ENCODE results near the gene INPPL1. TPM values are rescaled to one million over a fixed set of nuclear protein-coding genes. Genes with fewer than 3 reads are reported as not detected.

INPPL1 gene
- total and polyA plus RNA-seq, 2 of the 13 experiments (the other 11 are each of a cell fraction or from before 2014, with no cell fraction given), result 29.1 to 66.9 TPM

- no peak for TF ChIP-seq GPN1 (CRISPR knock-in tag; IDR thresholded peaks at IDR 0.05; ENCODE audit: borderline replicate concordance)
- TF ChIP-seq MTF2 (CRISPR knock-in tag; IDR thresholded peaks at IDR 0.05; ENCODE audit: borderline replicate concordance), result no peak
- no peak for TF ChIP-seq ZNF329 (CRISPR knock-in tag; IDR thresholded peaks at IDR 0.05; ENCODE audit: low read depth)
- peak; percentile 49; the same call in 1 of the 2 replicates for TF ChIP-seq THAP11 (CRISPR knock-in tag; IDR thresholded peaks at IDR 0.05)
- TF ChIP-seq ZNF224 (CRISPR knock-in tag; IDR thresholded peaks at IDR 0.05), result 0 out of 2 replicates have a peak, but pooled peaks have one; percentile 65
- TF ChIP-seq CHD2 (IDR thresholded peaks at IDR 0.05; ENCODE audit: low read depth, low read length), result no peak
- peak; percentile 39; the same call in 1 of the 2 replicates for TF ChIP-seq DR1 (CRISPR knock-in tag; IDR thresholded peaks at IDR 0.05)
- TF ChIP-seq GMEB2 (CRISPR knock-in tag; IDR thresholded peaks at IDR 0.05; ENCODE audit: low read depth), result no peak
- TF ChIP-seq PHF21A (CRISPR knock-in tag; IDR thresholded peaks at IDR 0.05), result no peak
- no peak for TF ChIP-seq ZBTB25 (CRISPR knock-in tag; IDR thresholded peaks at IDR 0.05)
- no peak for TF ChIP-seq MAF1 (CRISPR knock-in tag; IDR thresholded peaks at IDR 0.05; ENCODE audit: borderline replicate concordance)
- no peak; the same call in 1 of the 2 replicates for TF ChIP-seq ZNF350 (CRISPR knock-in tag; IDR thresholded peaks at IDR 0.05; ENCODE audit: borderline replicate concordance, low read depth)
- no peak for TF ChIP-seq PCBP2 (optimal IDR thresholded peaks at IDR 0.05; ENCODE audit: low read depth, low read length, poor library complexity, severe bottlenecking)
- TF ChIP-seq ZGPAT (CRISPR knock-in tag; IDR thresholded peaks at IDR 0.05), result no peak
- TF ChIP-seq, protein P1, sequence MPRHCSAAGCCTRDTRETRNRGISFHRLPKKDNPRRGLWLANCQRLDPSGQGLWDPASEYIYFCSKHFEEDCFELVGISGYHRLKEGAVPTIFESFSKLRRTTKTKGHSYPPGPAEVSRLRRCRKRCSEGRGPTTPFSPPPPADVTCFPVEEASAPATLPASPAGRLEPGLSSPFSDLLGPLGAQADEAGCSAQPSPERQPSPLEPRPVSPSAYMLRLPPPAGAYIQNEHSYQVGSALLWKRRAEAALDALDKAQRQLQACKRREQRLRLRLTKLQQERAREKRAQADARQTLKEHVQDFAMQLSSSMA (CRISPR knock-in tag; IDR thresholded peaks at IDR 0.05), result no peak
- no peak for TF ChIP-seq ZNF879 (CRISPR knock-in tag; IDR thresholded peaks at IDR 0.05)
- TF ChIP-seq ZNF20 (CRISPR knock-in tag; IDR thresholded peaks at IDR 0.05), result no peak
- TF ChIP-seq, protein P2, sequence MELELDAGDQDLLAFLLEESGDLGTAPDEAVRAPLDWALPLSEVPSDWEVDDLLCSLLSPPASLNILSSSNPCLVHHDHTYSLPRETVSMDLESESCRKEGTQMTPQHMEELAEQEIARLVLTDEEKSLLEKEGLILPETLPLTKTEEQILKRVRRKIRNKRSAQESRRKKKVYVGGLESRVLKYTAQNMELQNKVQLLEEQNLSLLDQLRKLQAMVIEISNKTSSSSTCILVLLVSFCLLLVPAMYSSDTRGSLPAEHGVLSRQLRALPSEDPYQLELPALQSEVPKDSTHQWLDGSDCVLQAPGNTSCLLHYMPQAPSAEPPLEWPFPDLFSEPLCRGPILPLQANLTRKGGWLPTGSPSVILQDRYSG (CRISPR knock-in tag; IDR thresholded peaks at IDR 0.05), result no peak
- TF ChIP-seq HNF1B (CRISPR knock-in tag; IDR thresholded peaks at IDR 0.05), result no peak
- no peak for TF ChIP-seq ZNF34 (CRISPR knock-in tag; IDR thresholded peaks at IDR 0.05; ENCODE audit: borderline replicate concordance)
- no peak for TF ChIP-seq KDM6A (CRISPR knock-in tag; IDR thresholded peaks at IDR 0.05; ENCODE audit: low read depth)
- TF ChIP-seq EZH2 (conservative IDR thresholded peaks at IDR 0.05; ENCODE audit: low read depth, low read length), result no peak
- no peak for TF ChIP-seq CHCHD3 (CRISPR knock-in tag; IDR thresholded peaks at IDR 0.05)
Observed at GRCh38 chr11:72222907-72223614, 1.5 kb upstream of the INPPL1 start (continued).
